Lower leg skin (tissue), 3 donors: ENCODE results near the gene TRIP11.

Experiments
- CTCF ChIP-seq, 3 donors: fragments of 450-650 bp; IDR thresholded peaks; one replicate each; pipeline ENCODE4 v1.5.1; 2016; ENCODE audit warnings: antibody characterized with exemption in 3 of 3, mild to moderate bottlenecking in 3 of 3, moderate library complexity in 2 of 3
- POLR2A ChIP-seq, 2 donors: fragments of 450-650 bp; IDR thresholded peaks; one replicate each; pipeline ENCODE4 v1.6.1; 2016 to 2017; ENCODE audit warnings: antibody characterized with exemption in 2 of 2, mild to moderate bottlenecking in 1 of 2, moderate library complexity in 1 of 2

DNA sequence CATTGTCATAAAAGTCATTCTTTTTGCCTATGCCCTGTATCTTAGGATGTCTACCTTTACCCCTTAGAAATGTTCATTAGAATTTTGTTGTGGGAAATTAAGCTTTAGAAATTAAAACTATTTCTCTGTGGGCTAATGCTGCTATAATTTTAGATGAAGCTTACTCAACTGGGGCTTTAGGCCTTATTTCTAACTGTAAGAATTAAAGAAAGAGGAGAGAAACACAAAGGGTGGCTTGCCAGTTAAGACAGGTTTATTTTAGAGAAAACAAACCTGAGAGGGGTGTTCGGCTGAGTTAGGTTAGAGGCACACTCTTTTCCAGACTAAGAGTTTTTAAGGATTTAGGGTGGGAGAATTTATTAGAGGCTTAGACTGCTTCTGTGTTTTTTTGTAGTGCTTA is 6.4 kb downstream of the TRIP11 start:
- TF ChIP-seq CTCF (IDR thresholded peaks at IDR 0.05) (no peak), POLR2A (IDR thresholded peaks at IDR 0.05) (no peak)
